SKM-1 (cell line): Measurements from ENCODE around the gene AQP12A.
"Not testable (repeated sequence)": the region's sequence is repeated elsewhere in the genome, so short reads cannot be mapped to it uniquely, and the experiment has no call there.

Experiments
- DNase-seq: peaks from one replicate; lab custom pipeline; 2025; ENCODE audit not compliant: unreplicated experiment; lab: John Stamatoyannopoulos, UW

AQP12A gene

GRCh38 chr2:240686460-240686859, 5.2 kb upstream of the AQP12A start:
- DNase-seq, result no peak

- no peak for DNase-seq
Measured at GRCh38 chr2:240687045-240687740, 4.5 kb upstream of the AQP12A start.

GRCh38 chr2:240687741-240688552, 3.7 kb upstream of the AQP12A start:
- DNase-seq, result no peak

- no peak for DNase-seq
Measured at GRCh38 chr2:240688553-240688919, 3.1 kb upstream of the AQP12A start.

GRCh38 chr2:240689975-240690374, 1.7 kb upstream of the AQP12A start:
- DNase-seq, result no peak

GRCh38 chr2:240690421-240691074, 1.1 kb upstream of the AQP12A start:
- DNase-seq, result not testable (repeated sequence)

GRCh38 chr2:240691075-240691427, 615 bp upstream of the AQP12A start:
- not testable (repeated sequence) for DNase-seq

- DNase-seq, result not testable (repeated sequence)
Measured at GRCh38 chr2:240692583-240693561, 1.2 kb downstream of the AQP12A start.

GRCh38 chr2:240694304-240694703, 2.6 kb downstream of the AQP12A start:
- DNase-seq, result not testable (repeated sequence)

GRCh38 chr2:240695593-240695992, 3.9 kb downstream of the AQP12A start:
- not testable (repeated sequence) for DNase-seq

- not testable (repeated sequence) for DNase-seq
Measured at GRCh38 chr2:240696469-240696868, 4.8 kb downstream of the AQP12A start.

GRCh38 chr2:240698852-240699561, 7.3 kb downstream of the AQP12A start:
- not testable (repeated sequence) for DNase-seq

- DNase-seq, result not testable (repeated sequence)
Measured at GRCh38 chr2:240699835-240700234, 8.2 kb downstream of the AQP12A start.

- not testable (repeated sequence) for DNase-seq
Measured at GRCh38 chr2:240700616-240701015, 8.9 kb downstream of the AQP12A start.

GRCh38 chr2:240701091-240701735, 9.5 kb downstream of the AQP12A start:
- no peak for DNase-seq

- DNase-seq, result no peak
Measured at GRCh38 chr2:240701736-240702639, 10.3 kb downstream of the AQP12A start.

GRCh38 chr2:240702640-240703011, 11.0 kb downstream of the AQP12A start:
- DNase-seq, result no peak
